H9 (cell line): ENCODE results near the gene SLC2A4. TPM values are rescaled to one million over a fixed set of nuclear protein-coding genes. Genes with fewer than 3 reads are reported as not detected.
A peak's percentile ranks its signal among the peaks of the same experiment; 100 is the strongest.
"Not testable (repeated sequence)": the region's sequence is repeated elsewhere in the genome, so short reads cannot be mapped to it uniquely, and the experiment has no call there.

ENCODE experiments used
- DNase-seq: peaks from one replicate; pipeline ENCODE4 v3.0.0-alpha.2; 2017
- H2AFZ ChIP-seq: one replicate; pipeline ENCODE4 v1.6.1; 2013; ENCODE audit warnings: mild to moderate bottlenecking, low read length, control low read depth, moderate library complexity
- H2AK5ac ChIP-seq: 2 replicates; pipeline ENCODE4 v1.6.1; 2013; ENCODE audit warnings: low read length, control low read depth, mixed read lengths; ENCODE audit not compliant: insufficient read length
- H2BK120ac ChIP-seq: one replicate; pipeline ENCODE4 v1.6.1; 2013; ENCODE audit warnings: low read depth, mild to moderate bottlenecking, low read length, control low read depth, inconsistent platforms; ENCODE audit not compliant: poor library complexity, severe bottlenecking
- H2BK12ac ChIP-seq: 2 replicates; pipeline ENCODE4 v1.6.1; 2013; ENCODE audit warnings: low read length, control low read depth, mixed read lengths, low read depth; ENCODE audit not compliant: insufficient read length
- H2BK15ac ChIP-seq: 2 replicates; pipeline ENCODE4 v1.6.1; 2013; ENCODE audit warnings: low read depth, low read length, control low read depth
- H2BK20ac ChIP-seq: one replicate; pipeline ENCODE4 v1.6.1; 2013; ENCODE audit warnings: low read depth, mild to moderate bottlenecking, low read length, control low read depth, inconsistent platforms; ENCODE audit not compliant: poor library complexity, severe bottlenecking
- H2BK5ac ChIP-seq: 2 replicates; pipeline ENCODE4 v1.6.1; 2013; ENCODE audit warnings: low read length, control low read depth, mixed read lengths; ENCODE audit not compliant: insufficient read length
- H3K14ac ChIP-seq: 2 replicates; pipeline ENCODE4 v1.6.1; 2013; ENCODE audit warnings: low read length, control low read depth; ENCODE audit not compliant: insufficient read depth
- H3K18ac ChIP-seq: 2 replicates; pipeline ENCODE4 v1.6.1; 2013; ENCODE audit warnings: low read depth, mild to moderate bottlenecking, mixed read lengths, low read length, control low read depth; ENCODE audit not compliant: insufficient read length
- H3K23ac ChIP-seq: 2 replicates; pipeline ENCODE4 v1.6.1; 2013; ENCODE audit warnings: low read length, control low read depth, mixed read lengths, low read depth; ENCODE audit not compliant: insufficient read length
- H3K23me2 ChIP-seq: 2 replicates; pipeline ENCODE4 v1.6.1; 2013; ENCODE audit warnings: low read depth, mild to moderate bottlenecking, mixed read lengths, low read length, control low read depth; ENCODE audit not compliant: insufficient read length, poor library complexity, severe bottlenecking
- H3K27ac ChIP-seq: 2 replicates; pipeline ENCODE4 v1.5.1; 2013; ENCODE audit warnings: low read length, control low read depth, mixed read lengths, low read depth; ENCODE audit not compliant: insufficient read length
- H3K27me3 ChIP-seq: 2 replicates; pipeline ENCODE4 v1.6.1; 2013; ENCODE audit warnings: low read length, control low read depth, inconsistent platforms; ENCODE audit not compliant: insufficient read depth
- H3K4ac ChIP-seq: 2 replicates; pipeline ENCODE4 v1.6.1; 2013; ENCODE audit warnings: low read depth, mild to moderate bottlenecking, control low read depth, inconsistent platforms, low read length, moderate library complexity
- H3K4me1 ChIP-seq: 2 replicates; pipeline ENCODE4 v1.6.1; 2013; ENCODE audit warnings: low read length, control low read depth, inconsistent platforms; ENCODE audit not compliant: insufficient read depth
- H3K4me2 ChIP-seq: 2 replicates; pipeline ENCODE4 v1.6.1; 2013; ENCODE audit warnings: low read length, control low read depth, mixed read lengths; ENCODE audit not compliant: insufficient read length, insufficient read depth
- H3K56ac ChIP-seq: 2 replicates; pipeline ENCODE4 v1.6.1; 2013; ENCODE audit warnings: low read depth, mild to moderate bottlenecking, mixed read lengths, low read length, control low read depth; ENCODE audit not compliant: insufficient read length
- H3K79me1 ChIP-seq: 2 replicates; pipeline ENCODE4 v1.6.1; 2013; ENCODE audit warnings: low read depth, mild to moderate bottlenecking, moderate library complexity, low read length, control low read depth, inconsistent platforms; ENCODE audit not compliant: insufficient read depth, poor library complexity, severe bottlenecking
- H3K79me2 ChIP-seq: 2 replicates; pipeline ENCODE4 v1.6.1; 2013; ENCODE audit warnings: low read length, control low read depth, inconsistent platforms; ENCODE audit not compliant: insufficient read depth
- H3K9ac ChIP-seq: 2 replicates; pipeline ENCODE4 v1.6.1; 2013; ENCODE audit warnings: low read length, control low read depth, mixed read lengths; ENCODE audit not compliant: insufficient read length; ENCODE audit errors: extremely low read depth
- H3K9me3 ChIP-seq: one replicate; pipeline ENCODE4 v1.6.1; 2013; ENCODE audit warnings: low read depth, low read length, inconsistent platforms; ENCODE audit not compliant: control insufficient read depth
- H3T11ph ChIP-seq: one replicate; pipeline ENCODE4 v1.6.1; 2013; ENCODE audit warnings: mild to moderate bottlenecking, low read length, control low read depth, inconsistent platforms
- H4K20me1 ChIP-seq: one replicate; pipeline ENCODE4 v1.6.1; 2013; ENCODE audit not compliant: control insufficient read depth, insufficient read length, insufficient read depth
- H4K5ac ChIP-seq: 2 replicates; pipeline ENCODE4 v1.6.1; 2013; ENCODE audit warnings: low read depth, mild to moderate bottlenecking, mixed read lengths, low read length, control low read depth; ENCODE audit not compliant: insufficient read length
- H4K8ac ChIP-seq: replicated peaks from 2 replicates; pipeline ENCODE4 v1.6.1; 2013; ENCODE audit warnings: low read length, control low read depth, mixed read lengths, low read depth; ENCODE audit not compliant: insufficient read length
- H4K91ac ChIP-seq: 2 replicates; pipeline ENCODE4 v1.6.1; 2013; ENCODE audit warnings: low read depth, mild to moderate bottlenecking, moderate library complexity, mixed read lengths, low read length, control low read depth; ENCODE audit not compliant: insufficient read length
- H3K27ac Mint-ChIP-seq, 3 experiments: 2 replicates in 2 of 3; 3 replicates in 1 of 3; pipeline ENCODE4 v1.8.0; 2020 to 2021; ENCODE audit warnings: mixed read lengths in 3 of 3, mild to moderate bottlenecking in 1 of 3, moderate library complexity in 1 of 3
- H3K27me3 Mint-ChIP-seq: 2 replicates; pipeline ENCODE4 v1.8.0; 2021; ENCODE audit warnings: low read depth, mild to moderate bottlenecking, moderate library complexity, mixed read lengths
- H3K36me3 Mint-ChIP-seq, 3 experiments: 2 replicates in 2 of 3; 3 replicates in 1 of 3; pipeline ENCODE4 v1.8.0; 2020 to 2021; ENCODE audit warnings: low read depth in 3 of 3, mixed read lengths in 3 of 3; ENCODE audit not compliant: insufficient read depth in 1 of 3
- H3K4me1 Mint-ChIP-seq, 2 experiments: 2 replicates each; pipeline ENCODE4 v1.8.0; 2020; ENCODE audit warnings: mixed read lengths in 2 of 2
- H3K4me3 Mint-ChIP-seq, 2 experiments: 2 replicates in 1 of 2; 3 replicates in 1 of 2; pipeline ENCODE4 v1.8.0; 2020 to 2021; ENCODE audit warnings: mild to moderate bottlenecking in 2 of 2, mixed read lengths in 2 of 2, moderate library complexity in 1 of 2
- H3K9me3 Mint-ChIP-seq, 2 experiments: 2 replicates in 1 of 2; 3 replicates in 1 of 2; pipeline ENCODE4 v1.8.0; 2020; ENCODE audit warnings: mild to moderate bottlenecking in 2 of 2, mixed read lengths in 2 of 2, moderate library complexity in 1 of 2
- WGBS: extraction: QIAGEN DNeasy Blood & Tissue Kit; methylation state at CpG from one replicate; pipeline ENCODE4 v1.1.7; 2013; ENCODE audit warnings: missing lambda C conversion rate, low lambda C conversion rate, mixed read lengths; ENCODE audit not compliant: insufficient read length; ENCODE audit errors: extremely low coverage; 5-methylcytosine and 5-hydroxymethylcytosine counted together
- total RNA-seq: library from RNA; stranded (reverse); gene quantifications from 2 replicates; pipeline ENCODE4 v1.2.1, GENCODE V29; 2021
- TF ChIP-seq, protein P1 (sequence below): fragments of 200-600 bp; sonication (generic); conservative IDR thresholded peaks from 3 replicates; pipeline ENCODE4 v1.8.0; 2021; ENCODE audit warnings: antibody characterized with exemption, mild to moderate bottlenecking

The SLC2A4 gene
- total RNA-seq, 1 experiment from 2014 or later = 4.4 TPM

DNA sequence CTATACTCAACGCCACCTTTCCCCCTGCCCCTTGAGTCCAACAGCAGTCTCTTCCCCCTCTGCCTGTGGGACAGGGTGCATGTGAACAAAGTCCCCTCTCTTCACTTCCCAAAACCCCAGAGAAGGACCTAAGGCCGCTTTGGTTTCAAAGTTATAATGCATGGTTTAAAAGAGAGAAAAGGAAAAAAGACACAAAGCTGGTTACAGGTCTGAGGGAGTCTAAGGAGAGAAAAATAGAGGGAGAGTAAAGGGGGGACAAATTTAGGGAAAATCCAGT is 38.1 kb upstream of the SLC2A4 start:
- Histone ChIP-seq H3K27ac (no peak overlapping the region), H4K8ac (no peak overlapping the region), H2BK12ac (no peak overlapping the region), H3K4me2 (peak overlapping the region; percentile 98), H3K4me1 (no peaks in the 10 kb centered on the region), H2BK120ac (no peak overlapping the region), H3K79me1 (peaks cover 5% of the 10 kb centered on the region), H4K20me1 (no peaks in the 10 kb centered on the region), H3K4ac (no peak overlapping the region), H4K91ac (no peak overlapping the region), H3K23ac (no peak overlapping the region), H2AK5ac (no peak overlapping the region), H3K23me2 (peaks cover 4% of the 10 kb centered on the region), H3K79me2 (peaks cover 4% of the 10 kb centered on the region; the same call in 1 of the 2 replicates), H2AFZ (no peak overlapping the region), H4K5ac (no peak overlapping the region), H3K18ac (no peak overlapping the region), H3K14ac (no peak overlapping the region), H3K9ac (peak overlapping the region; percentile 41), H3K9me3 (no peaks in the 10 kb centered on the region), H3T11ph (no peak overlapping the region), H3K27me3 (no peaks in the 10 kb centered on the region), H2BK5ac (no peak overlapping the region), H2BK20ac (no peak overlapping the region), H3K56ac (no peak overlapping the region), H2BK15ac (no peak overlapping the region)
- Mint-ChIP-seq H3K27me3 (no peaks in the 10 kb centered on the region; the same call in 1 of the 2 replicates), H3K4me3 (peak overlapping the region; percentile 95 to 97), H3K9me3 (peaks cover 0 to 2% of the 10 kb centered on the region in 2 experiments; a peak in 2 of 5 replicates), H3K4me1 (peaks cover 34% of the 10 kb centered on the region in 2 experiments), H3K36me3 (peaks cover 27 to 52% (median 47%) of the 10 kb centered on the region in 3 experiments), H3K27ac (peak overlapping the region; percentile 84 to 98 (median 95); a peak in 6 of 7 replicates)
- no peak for DNase-seq
- TF ChIP-seq, protein P1, sequence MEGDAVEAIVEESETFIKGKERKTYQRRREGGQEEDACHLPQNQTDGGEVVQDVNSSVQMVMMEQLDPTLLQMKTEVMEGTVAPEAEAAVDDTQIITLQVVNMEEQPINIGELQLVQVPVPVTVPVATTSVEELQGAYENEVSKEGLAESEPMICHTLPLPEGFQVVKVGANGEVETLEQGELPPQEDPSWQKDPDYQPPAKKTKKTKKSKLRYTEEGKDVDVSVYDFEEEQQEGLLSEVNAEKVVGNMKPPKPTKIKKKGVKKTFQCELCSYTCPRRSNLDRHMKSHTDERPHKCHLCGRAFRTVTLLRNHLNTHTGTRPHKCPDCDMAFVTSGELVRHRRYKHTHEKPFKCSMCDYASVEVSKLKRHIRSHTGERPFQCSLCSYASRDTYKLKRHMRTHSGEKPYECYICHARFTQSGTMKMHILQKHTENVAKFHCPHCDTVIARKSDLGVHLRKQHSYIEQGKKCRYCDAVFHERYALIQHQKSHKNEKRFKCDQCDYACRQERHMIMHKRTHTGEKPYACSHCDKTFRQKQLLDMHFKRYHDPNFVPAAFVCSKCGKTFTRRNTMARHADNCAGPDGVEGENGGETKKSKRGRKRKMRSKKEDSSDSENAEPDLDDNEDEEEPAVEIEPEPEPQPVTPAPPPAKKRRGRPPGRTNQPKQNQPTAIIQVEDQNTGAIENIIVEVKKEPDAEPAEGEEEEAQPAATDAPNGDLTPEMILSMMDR = no peak
- no CpG with 5 or more reads among the region's 2 CpGs for WGBS

DNA sequence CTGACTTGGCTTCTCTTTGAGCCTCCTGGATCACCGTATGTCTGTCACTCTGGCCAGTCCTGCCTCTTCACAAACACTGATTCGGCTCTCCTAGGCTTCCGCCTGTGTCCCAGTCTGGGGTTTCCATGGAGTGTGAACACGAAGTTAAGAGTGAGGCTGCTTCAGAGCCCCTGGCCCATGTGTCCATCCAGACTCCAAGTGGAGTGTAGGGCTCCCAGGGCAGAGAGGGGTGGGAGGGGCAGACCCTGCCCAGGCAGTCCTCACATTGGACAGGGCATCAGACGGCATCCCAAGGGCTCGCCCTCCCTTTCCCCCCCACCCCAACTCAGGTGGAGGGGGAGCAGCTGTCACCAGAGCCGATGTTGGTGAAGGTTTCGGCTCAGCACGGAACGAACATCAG is 37.7 kb upstream of the SLC2A4 start:
- H3K14ac ChIP-seq, H3K18ac ChIP-seq, H3K56ac ChIP-seq, H2BK12ac ChIP-seq, DNase-seq, H3K9me3 Mint-ChIP-seq, H2BK15ac ChIP-seq, H3K4me1 ChIP-seq, H3K9ac ChIP-seq, H3K27me3 Mint-ChIP-seq, H3K4ac ChIP-seq, H4K5ac ChIP-seq, H4K91ac ChIP-seq, H3K79me1 ChIP-seq, H3K27ac ChIP-seq, H3T11ph ChIP-seq, H3K23ac ChIP-seq, H2BK120ac ChIP-seq, H3K79me2 ChIP-seq, H2AFZ ChIP-seq, H2BK5ac ChIP-seq, H3K4me2 ChIP-seq, H3K23me2 ChIP-seq, H3K9me3 ChIP-seq, H3K27me3 ChIP-seq, H4K8ac ChIP-seq, H4K20me1 ChIP-seq, H2AK5ac ChIP-seq, H2BK20ac ChIP-seq: not testable (repeated sequence)
- WGBS = no CpG with 5 or more reads among the region's 10 CpGs
- Mint-ChIP-seq H3K4me1 (peaks cover 36 to 37% of the 10 kb centered on the region in 2 experiments), H3K36me3 (peaks cover 27 to 49% (median 47%) of the 10 kb centered on the region in 3 experiments), H3K4me3 (peak overlapping the region; percentile 95 to 97; a peak in 3 of 5 replicates), H3K27ac (peak overlapping the region in 1 of 3 experiments; percentile 88; a peak in 2 of 7 replicates)
